ENCODE data around the gene LCE1F. TPM values are rescaled to one million over a fixed set of nuclear protein-coding genes. Genes with fewer than 3 reads are reported as not detected.
A peak's percentile ranks its signal among the peaks of the same experiment; 100 is the strongest.

LCE1F gene
- total and polyA plus RNA-seq, 4 donors, result not detected

DNA sequence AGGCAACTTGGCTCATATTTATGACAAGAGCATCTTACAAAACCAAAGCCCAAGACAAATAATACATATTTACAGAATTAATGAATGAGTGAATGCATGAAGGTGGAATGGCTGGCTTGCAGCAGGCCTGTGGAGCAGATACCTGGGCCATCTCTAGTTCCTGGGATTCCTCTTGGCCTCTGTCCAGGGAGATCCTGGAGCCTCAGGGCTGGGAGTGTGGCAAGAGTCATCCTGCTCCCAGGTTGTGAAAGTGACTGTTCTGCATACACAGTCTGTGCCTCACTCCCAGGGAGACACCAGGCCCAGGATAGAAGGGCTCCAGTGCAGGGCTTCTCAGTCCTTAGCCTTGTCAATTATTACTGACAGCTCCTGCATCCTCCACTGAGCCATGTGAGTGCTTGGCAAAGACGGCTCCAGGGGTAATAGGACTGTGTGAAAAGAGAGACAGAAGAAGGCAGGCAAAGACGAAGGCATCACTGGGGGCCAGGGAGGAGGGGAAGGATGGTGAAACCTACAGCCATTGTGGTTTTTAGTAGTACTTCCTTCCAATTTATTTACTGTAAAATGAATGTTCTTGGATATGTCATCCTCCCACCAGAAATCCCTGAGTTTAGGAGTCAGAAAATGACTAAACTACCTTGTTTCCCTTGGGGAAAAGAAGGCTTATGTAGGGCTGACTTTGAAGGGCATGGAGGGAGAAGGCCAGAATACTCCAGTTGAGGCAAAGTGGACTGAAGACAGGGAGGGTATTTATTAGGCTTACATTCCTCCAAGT, 31.4 kb upstream of the LCE1F start:
- no peak for TF ChIP-seq CTCF (IDR thresholded peaks at IDR 0.05; ENCODE audit: control extremely low read depth, extremely low read depth)
- no peak for DNase-seq

DNA sequence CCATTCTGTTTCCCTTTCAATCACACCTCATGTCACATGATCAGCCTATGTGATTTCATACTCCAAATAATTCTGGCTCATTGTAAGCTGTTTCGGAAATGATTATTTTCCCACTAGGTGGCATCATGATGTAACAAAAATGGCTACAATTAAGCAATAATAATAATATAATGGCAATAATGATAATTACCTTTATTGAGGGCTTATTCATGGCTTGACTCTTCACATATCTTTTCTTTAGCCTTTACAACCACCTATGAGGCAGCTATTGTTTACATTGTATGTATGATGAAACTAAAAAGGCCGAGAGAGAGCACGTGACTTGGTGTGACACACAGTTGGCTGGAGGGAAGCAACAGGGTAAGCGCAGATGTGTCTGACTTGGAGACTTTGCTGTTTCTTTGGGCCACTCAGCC, 29.6 kb upstream of the LCE1F start:
- Histone ChIP-seq H3K27ac (ENCODE audit: low read depth in 1 of 2, low read length in 1 of 2) (no peak overlapping the region), H3K9ac (ENCODE audit: insufficient read depth in 1 of 2, low read length in 2 of 2) (no peak overlapping the region), H3K9me3 (ENCODE audit: control insufficient read depth in 4 of 4, insufficient read depth in 3 of 4, low read length in 3 of 4) (no peaks in the 10 kb centered on the region), H3K36me3 (ENCODE audit: control insufficient read depth in 4 of 4, insufficient read depth in 4 of 4, low read length in 4 of 4) (no peaks in the 10 kb centered on the region), H3K27me3 (ENCODE audit: control insufficient read depth in 3 of 3, insufficient read depth in 3 of 3, low read length in 2 of 3) (peaks cover 0 to 3% (median 0%) of the 10 kb centered on the region in 3 donors), H3K4me1 (ENCODE audit: control insufficient read depth in 5 of 5, insufficient read depth in 5 of 5, low read length in 5 of 5) (no peaks in the 10 kb centered on the region), H3K4me3 (no peak overlapping the region)
- 64 to 73% methylated on average over 4 of the region's 4 CpGs for WGBS, 2 donors
- ATAC-seq (ENCODE audit: insufficient read depth, low FRiP score) (no peak), DNase-seq (peak in 2 of 3 donors; percentile 0 to 4)
- TF ChIP-seq CTCF (IDR thresholded peaks at IDR 0.05; ENCODE audit: control extremely low read depth, extremely low read depth), result no peak

More for the DNA sequence above, 31.4 kb upstream of the LCE1F start:
- Histone ChIP-seq H3K4me1 (ENCODE audit: control insufficient read depth in 5 of 5, insufficient read depth in 5 of 5, low read length in 5 of 5) (no peaks in the 10 kb centered on the region), H3K36me3 (ENCODE audit: control insufficient read depth in 4 of 4, insufficient read depth in 4 of 4, low read length in 4 of 4) (no peaks in the 10 kb centered on the region), H3K9ac (ENCODE audit: insufficient read depth in 1 of 2, low read length in 2 of 2) (no peak overlapping the region), H3K27ac (ENCODE audit: low read depth in 1 of 2, low read length in 1 of 2) (no peak overlapping the region), H3K27me3 (ENCODE audit: control insufficient read depth in 3 of 3, insufficient read depth in 3 of 3, low read length in 2 of 3) (peaks cover 0 to 3% (median 0%) of the 10 kb centered on the region in 3 donors), H3K4me3 (no peak overlapping the region), H3K9me3 (ENCODE audit: control insufficient read depth in 4 of 4, insufficient read depth in 3 of 4, low read length in 3 of 4) (no peaks in the 10 kb centered on the region)
- 43 to 55% methylated on average over 2 of the region's 2 CpGs for WGBS, 2 donors
- ATAC-seq (ENCODE audit: insufficient read depth, low FRiP score), result no peak

GRCh38 chr1:152745765-152746444, 29.0 kb upstream of the LCE1F start:
- Histone ChIP-seq H3K4me3 (no peak overlapping the region), H3K9ac (ENCODE audit: insufficient read depth in 1 of 2, low read length in 2 of 2) (no peak overlapping the region), H3K27ac (ENCODE audit: low read depth in 1 of 2, low read length in 1 of 2) (no peak overlapping the region), H3K9me3 (ENCODE audit: control insufficient read depth in 4 of 4, insufficient read depth in 3 of 4, low read length in 3 of 4) (no peaks in the 10 kb centered on the region), H3K27me3 (ENCODE audit: control insufficient read depth in 3 of 3, insufficient read depth in 3 of 3, low read length in 2 of 3) (peaks cover 0 to 3% (median 0%) of the 10 kb centered on the region in 3 donors), H3K36me3 (ENCODE audit: control insufficient read depth in 4 of 4, insufficient read depth in 4 of 4, low read length in 4 of 4) (no peaks in the 10 kb centered on the region), H3K4me1 (ENCODE audit: control insufficient read depth in 5 of 5, insufficient read depth in 5 of 5, low read length in 5 of 5) (no peaks in the 10 kb centered on the region)
- no peak for ATAC-seq (ENCODE audit: insufficient read depth, low FRiP score)
- 79 to 80% methylated on average over 6 of the region's 6 CpGs for WGBS, 2 donors
- TF ChIP-seq CTCF (IDR thresholded peaks at IDR 0.05; ENCODE audit: control extremely low read depth, extremely low read depth), result no peak
- no peak for DNase-seq

All from lung (tissue), 12 donors.